Measurements from ENCODE around the gene FAM3C. TPM values are rescaled to one million over a fixed set of nuclear protein-coding genes. Genes with fewer than 3 reads are reported as not detected.
"Not testable (repeated sequence)": the region's sequence is repeated elsewhere in the genome, so short reads cannot be mapped to it uniquely, and the experiment has no call there.

FAM3C gene, protein sequence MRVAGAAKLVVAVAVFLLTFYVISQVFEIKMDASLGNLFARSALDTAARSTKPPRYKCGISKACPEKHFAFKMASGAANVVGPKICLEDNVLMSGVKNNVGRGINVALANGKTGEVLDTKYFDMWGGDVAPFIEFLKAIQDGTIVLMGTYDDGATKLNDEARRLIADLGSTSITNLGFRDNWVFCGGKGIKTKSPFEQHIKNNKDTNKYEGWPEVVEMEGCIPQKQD
- polyA plus RNA-seq = 10 to 100 TPM; 21.3 to 27.8 TPM

DNA sequence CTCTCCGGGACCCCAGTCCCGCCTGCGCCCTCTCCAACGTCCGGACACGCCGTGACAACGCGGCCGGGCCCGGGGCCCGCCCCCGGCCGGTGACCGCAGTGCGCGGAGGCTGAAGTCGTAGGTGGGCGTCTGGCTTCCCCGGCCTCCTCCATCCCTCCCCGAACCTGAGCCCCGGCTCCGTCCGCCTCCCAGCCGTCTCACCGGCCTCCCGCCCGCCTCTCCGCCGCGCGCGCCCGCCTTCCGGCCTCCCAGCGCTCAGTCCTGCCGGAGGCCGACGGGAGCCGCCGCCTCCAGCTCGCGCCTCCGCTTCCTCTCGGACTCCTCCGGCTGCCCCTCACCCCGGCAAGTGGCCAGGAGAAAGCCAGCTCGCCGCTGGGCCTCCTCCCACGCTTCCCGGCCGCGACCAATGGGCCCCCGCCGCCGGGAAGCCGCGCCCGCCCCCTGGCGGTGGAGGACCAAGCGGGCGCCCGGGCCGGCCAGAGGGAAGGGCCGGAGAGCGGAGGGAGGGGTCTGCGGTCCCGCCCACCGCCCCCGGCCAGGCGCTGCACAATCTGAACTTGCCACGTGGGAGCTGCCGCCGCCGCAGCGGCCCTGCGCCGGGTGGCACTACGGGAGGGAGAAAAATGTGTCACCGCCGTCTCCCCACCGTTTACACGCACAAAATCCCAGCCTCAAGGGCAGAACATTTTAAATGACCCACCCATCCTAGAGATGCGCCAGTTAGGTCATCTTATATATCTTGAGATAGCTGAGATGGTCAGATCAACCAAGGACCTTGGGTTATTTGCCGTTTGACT lies at the start of gene FAM3C:
FAM3C (minus strand) TSS at position 348 of the 797 bp plus-strand sequence. CDS start 13,339 bp downstream, outside the sequence.
- no peaks in the 10 kb centered on the region for H3K27me3 ChIP-seq (ENCODE audit: control insufficient read depth in 1 of 2, insufficient read depth in 2 of 2, low read length in 2 of 2)
- H3K4me1 ChIP-seq (ENCODE audit: control insufficient read depth in 2 of 2, insufficient read depth in 2 of 2, low read length in 1 of 2) = no peaks in the 10 kb centered on the region
- no peaks in the 10 kb centered on the region for H3K9me3 ChIP-seq (ENCODE audit: control insufficient read depth in 2 of 2, insufficient read depth in 1 of 2, low read depth in 1 of 2, low read length in 1 of 2)
- no peaks in the 10 kb centered on the region for H3K36me3 ChIP-seq (ENCODE audit: control insufficient read depth in 2 of 2, insufficient read depth in 2 of 2, low read length in 1 of 2)
- WGBS, 2 donors = 0 to 1% methylated on average over 81 to 85 of the region's 85 CpGs
- peak within 1 kb of the TSS; percentile 90 to 92 for H3K4me3 ChIP-seq (ENCODE audit: low read depth in 1 of 2, low read length in 2 of 2)
- peak within 1 kb of the TSS; percentile 76 to 81 for H3K27ac ChIP-seq (ENCODE audit: low read depth in 2 of 2, low read length in 1 of 2)

GRCh38 chr7:121442845-121443244 lies 46.7 kb upstream of the FAM3C start:
- no peak overlapping the region for H3K4me3 ChIP-seq (ENCODE audit: low read depth in 1 of 2, low read length in 2 of 2)
- H3K4me1 ChIP-seq (ENCODE audit: control insufficient read depth in 2 of 2, insufficient read depth in 2 of 2, low read length in 1 of 2) = peaks cover 0 to 4% of the 10 kb centered on the region in 2 donors
- H3K9me3 ChIP-seq (ENCODE audit: control insufficient read depth in 2 of 2, insufficient read depth in 1 of 2, low read depth in 1 of 2, low read length in 1 of 2) = no peaks in the 10 kb centered on the region
- WGBS, 2 donors = 63 to 77% methylated on average over 2 of the region's 2 CpGs
- peak overlapping the region in 1 of 2 donors; percentile 15 for H3K27ac ChIP-seq (ENCODE audit: low read depth in 2 of 2, low read length in 1 of 2)
- no peaks in the 10 kb centered on the region for H3K27me3 ChIP-seq (ENCODE audit: control insufficient read depth in 1 of 2, insufficient read depth in 2 of 2, low read length in 2 of 2)
- H3K36me3 ChIP-seq (ENCODE audit: control insufficient read depth in 2 of 2, insufficient read depth in 2 of 2, low read length in 1 of 2) = no peaks in the 10 kb centered on the region

DNA sequence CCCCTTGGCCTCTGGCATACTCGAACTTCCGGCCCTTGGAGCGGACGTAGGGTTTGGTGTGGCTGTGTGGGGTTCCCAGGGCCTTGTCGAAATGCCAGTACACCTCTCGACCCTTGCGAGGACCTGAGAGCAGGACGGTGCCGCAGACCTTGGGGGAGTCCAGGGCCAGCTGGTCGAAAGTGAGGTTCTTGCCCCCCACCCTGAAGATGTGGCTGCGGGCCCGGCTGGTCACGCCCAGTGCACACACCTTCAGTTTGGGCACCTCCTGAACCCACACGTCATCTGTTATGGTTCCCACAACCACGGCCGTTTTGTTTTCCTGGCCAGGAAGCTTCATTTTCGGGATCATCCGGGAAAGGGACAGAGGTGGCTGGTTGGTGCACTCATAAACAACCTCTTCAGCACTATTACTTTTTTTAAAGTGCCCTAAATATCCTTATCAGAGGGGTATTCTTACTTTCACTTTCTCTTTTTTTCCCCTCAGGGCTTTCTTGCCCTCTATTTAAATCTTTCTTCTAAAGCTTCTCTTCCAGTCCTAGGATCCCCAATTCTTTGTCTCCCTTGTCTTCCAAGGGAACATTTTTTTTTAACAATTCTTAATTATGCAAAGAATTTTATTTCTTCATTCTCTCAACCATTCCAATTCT lies 44.9 kb upstream of the FAM3C start:
- no peaks in the 10 kb centered on the region for H3K27me3 ChIP-seq (ENCODE audit: control insufficient read depth in 1 of 2, insufficient read depth in 2 of 2, low read length in 2 of 2)
- H3K4me1 ChIP-seq (ENCODE audit: control insufficient read depth in 2 of 2, insufficient read depth in 2 of 2, low read length in 1 of 2) = peaks cover 0 to 4% of the 10 kb centered on the region in 2 donors
- H3K36me3 ChIP-seq (ENCODE audit: control insufficient read depth in 2 of 2, insufficient read depth in 2 of 2, low read length in 1 of 2) = no peaks in the 10 kb centered on the region
- H3K4me3 ChIP-seq (ENCODE audit: low read depth in 1 of 2, low read length in 2 of 2) = no peak overlapping the region
- no peaks in the 10 kb centered on the region for H3K9me3 ChIP-seq (ENCODE audit: control insufficient read depth in 2 of 2, insufficient read depth in 1 of 2, low read depth in 1 of 2, low read length in 1 of 2)
- 80 to 86% methylated on average over 18 of the region's 18 CpGs for WGBS, 2 donors
- H3K27ac ChIP-seq (ENCODE audit: low read depth in 2 of 2, low read length in 1 of 2) = peak overlapping the region in 1 of 2 donors; percentile 30

DNA sequence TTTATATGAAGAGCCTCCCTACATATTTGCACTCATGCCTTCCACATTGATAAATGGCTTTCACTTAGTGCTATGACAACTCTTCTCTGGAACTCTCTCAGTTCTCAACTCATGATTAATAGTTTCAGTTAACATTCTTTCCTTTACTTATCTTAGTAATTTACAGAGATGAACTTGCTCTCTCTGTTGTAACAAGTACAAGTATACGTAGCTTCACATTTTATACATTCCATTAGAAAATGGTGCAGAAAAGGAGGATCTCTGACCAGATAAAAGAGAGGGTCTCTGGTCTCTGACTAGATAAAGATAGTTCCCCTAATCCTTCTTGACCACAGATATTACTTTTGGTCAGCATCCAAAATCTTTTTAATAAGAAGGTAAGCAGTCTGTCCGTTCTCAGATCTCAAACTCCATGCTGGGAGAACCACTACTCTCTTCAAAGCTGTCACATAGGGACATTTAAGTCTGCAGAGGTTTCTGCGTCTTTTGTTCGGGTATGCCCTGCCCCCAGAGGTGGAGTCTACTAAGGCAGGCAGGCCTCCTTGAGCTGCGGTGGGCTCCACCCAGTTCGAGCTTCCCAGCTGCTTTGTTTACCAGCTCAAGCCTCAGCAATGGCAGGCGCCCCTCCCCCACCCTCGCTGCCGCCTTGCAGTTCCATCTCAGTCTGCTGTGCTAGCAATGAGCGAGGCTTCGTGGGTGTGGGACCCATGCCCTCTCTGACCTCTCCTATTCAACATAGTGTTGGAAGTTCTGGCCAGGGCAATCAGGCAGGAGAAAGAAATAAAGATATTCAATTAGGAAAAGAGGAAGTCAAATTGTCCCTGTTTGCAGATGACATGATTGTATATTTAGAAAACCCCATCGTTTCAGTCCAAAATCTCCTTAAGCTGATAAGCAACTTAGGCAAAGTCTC lies 42.2 kb upstream of the FAM3C start:
- H3K4me1 ChIP-seq (ENCODE audit: control insufficient read depth in 2 of 2, insufficient read depth in 2 of 2, low read length in 1 of 2); H3K36me3 ChIP-seq (ENCODE audit: control insufficient read depth in 2 of 2, insufficient read depth in 2 of 2, low read length in 1 of 2); H3K27me3 ChIP-seq (ENCODE audit: control insufficient read depth in 1 of 2, insufficient read depth in 2 of 2, low read length in 2 of 2); H3K4me3 ChIP-seq (ENCODE audit: low read depth in 1 of 2, low read length in 2 of 2); H3K9me3 ChIP-seq (ENCODE audit: control insufficient read depth in 2 of 2, insufficient read depth in 1 of 2, low read depth in 1 of 2, low read length in 1 of 2): not testable (repeated sequence)
- WGBS, 2 donors = 1 to 5% methylated on average over 12 of the region's 12 CpGs
- H3K27ac ChIP-seq (ENCODE audit: low read depth in 2 of 2, low read length in 1 of 2) = peak overlapping the region; percentile 41 to 60

DNA sequence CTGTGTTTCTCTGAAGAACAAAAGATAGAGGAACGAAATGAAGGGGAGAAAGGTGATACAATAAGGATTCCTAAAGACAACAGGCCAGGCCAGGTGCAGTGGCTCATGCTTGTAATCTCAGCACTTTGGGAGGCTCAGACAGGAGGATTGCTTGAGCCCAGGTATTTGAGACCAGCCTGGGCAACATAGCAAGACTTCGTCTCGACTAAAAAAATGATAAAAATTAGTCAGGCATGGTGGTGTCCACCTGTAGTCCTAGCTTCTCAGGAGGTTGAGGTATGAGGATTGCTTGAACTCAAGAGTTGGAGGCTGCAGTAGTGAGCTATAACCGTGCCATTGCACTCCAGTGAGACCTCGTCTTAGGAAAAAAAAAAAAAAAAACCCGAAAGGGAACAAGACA lies 41.4 kb upstream of the FAM3C start:
- H3K27ac ChIP-seq (ENCODE audit: low read depth in 2 of 2, low read length in 1 of 2) = no peak overlapping the region
- H3K27me3 ChIP-seq (ENCODE audit: control insufficient read depth in 1 of 2, insufficient read depth in 2 of 2, low read length in 2 of 2) = no peaks in the 10 kb centered on the region
- peaks cover 0 to 4% of the 10 kb centered on the region in 2 donors for H3K4me1 ChIP-seq (ENCODE audit: control insufficient read depth in 2 of 2, insufficient read depth in 2 of 2, low read length in 1 of 2)
- no peak overlapping the region for H3K4me3 ChIP-seq (ENCODE audit: low read depth in 1 of 2, low read length in 2 of 2)
- WGBS, 2 donors = 80 to 81% methylated on average over 6 of the region's 6 CpGs
- H3K9me3 ChIP-seq (ENCODE audit: control insufficient read depth in 2 of 2, insufficient read depth in 1 of 2, low read depth in 1 of 2, low read length in 1 of 2) = no peaks in the 10 kb centered on the region
- H3K36me3 ChIP-seq (ENCODE audit: control insufficient read depth in 2 of 2, insufficient read depth in 2 of 2, low read length in 1 of 2) = no peaks in the 10 kb centered on the region

DNA sequence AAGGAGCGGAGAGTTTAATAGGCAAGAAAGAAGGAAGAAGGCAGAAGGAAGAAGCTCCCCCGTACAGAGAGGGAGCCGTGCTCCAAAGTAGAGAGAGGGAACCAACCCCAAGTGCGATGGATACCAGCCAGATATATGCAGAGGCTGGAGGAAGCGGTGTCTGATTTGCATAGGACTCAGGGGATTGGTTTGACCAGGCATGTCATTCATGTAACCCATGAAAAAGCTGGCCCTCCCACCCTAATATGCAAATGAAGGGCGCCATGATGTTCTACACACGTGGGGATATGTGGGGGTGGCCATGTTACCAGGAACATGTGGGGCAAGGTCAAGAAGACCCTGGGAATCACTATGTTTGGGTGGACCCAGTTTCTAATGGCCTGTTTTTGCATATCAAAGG lies 40.6 kb upstream of the FAM3C start:
- WGBS, 2 donors = 94 to 96% methylated on average over 7 of the region's 7 CpGs
- Histone ChIP-seq H3K27me3 (ENCODE audit: control insufficient read depth in 1 of 2, insufficient read depth in 2 of 2, low read length in 2 of 2) (no peaks in the 10 kb centered on the region), H3K36me3 (ENCODE audit: control insufficient read depth in 2 of 2, insufficient read depth in 2 of 2, low read length in 1 of 2) (no peaks in the 10 kb centered on the region), H3K27ac (ENCODE audit: low read depth in 2 of 2, low read length in 1 of 2) (no peak overlapping the region), H3K4me3 (ENCODE audit: low read depth in 1 of 2, low read length in 2 of 2) (no peak overlapping the region), H3K9me3 (ENCODE audit: control insufficient read depth in 2 of 2, insufficient read depth in 1 of 2, low read depth in 1 of 2, low read length in 1 of 2) (no peaks in the 10 kb centered on the region), H3K4me1 (ENCODE audit: control insufficient read depth in 2 of 2, insufficient read depth in 2 of 2, low read length in 1 of 2) (peaks cover 0 to 4% of the 10 kb centered on the region in 2 donors)

- no peak overlapping the region for H3K27ac ChIP-seq (ENCODE audit: low read depth in 2 of 2, low read length in 1 of 2)
- H3K36me3 ChIP-seq (ENCODE audit: control insufficient read depth in 2 of 2, insufficient read depth in 2 of 2, low read length in 1 of 2) = no peaks in the 10 kb centered on the region
- H3K9me3 ChIP-seq (ENCODE audit: control insufficient read depth in 2 of 2, insufficient read depth in 1 of 2, low read depth in 1 of 2, low read length in 1 of 2) = no peaks in the 10 kb centered on the region
- no peaks in the 10 kb centered on the region for H3K27me3 ChIP-seq (ENCODE audit: control insufficient read depth in 1 of 2, insufficient read depth in 2 of 2, low read length in 2 of 2)
- 61 to 66% methylated on average over 1 of the region's 1 CpG for WGBS, 2 donors
- no peak overlapping the region for H3K4me3 ChIP-seq (ENCODE audit: low read depth in 1 of 2, low read length in 2 of 2)
- peaks cover 0 to 4% of the 10 kb centered on the region in 2 donors for H3K4me1 ChIP-seq (ENCODE audit: control insufficient read depth in 2 of 2, insufficient read depth in 2 of 2, low read length in 1 of 2)
Observed at GRCh38 chr7:121436136-121436535, 40.0 kb upstream of the FAM3C start.

DNA sequence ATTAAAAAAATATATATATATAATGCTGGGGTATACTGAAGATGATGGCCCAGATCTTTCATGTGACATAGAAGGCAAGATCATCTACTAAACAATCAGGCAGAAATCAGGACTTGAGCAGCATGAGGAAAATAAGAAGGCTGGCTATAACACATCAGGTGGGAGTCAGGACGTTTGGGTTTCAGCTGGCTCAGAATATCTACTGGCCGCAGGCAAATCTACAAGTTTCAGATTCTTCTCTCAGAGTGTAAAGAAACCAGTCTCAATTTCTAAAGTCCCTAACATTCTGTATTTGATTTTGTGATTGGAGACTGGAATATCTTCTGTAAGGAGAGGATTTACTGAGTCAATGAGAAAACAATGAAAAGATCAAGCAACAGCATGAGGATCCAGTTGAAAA lies 37.7 kb upstream of the FAM3C start:
- Histone ChIP-seq H3K27ac (ENCODE audit: low read depth in 2 of 2, low read length in 1 of 2) (no peak overlapping the region), H3K27me3 (ENCODE audit: control insufficient read depth in 1 of 2, insufficient read depth in 2 of 2, low read length in 2 of 2) (no peaks in the 10 kb centered on the region), H3K4me3 (ENCODE audit: low read depth in 1 of 2, low read length in 2 of 2) (no peak overlapping the region), H3K4me1 (ENCODE audit: control insufficient read depth in 2 of 2, insufficient read depth in 2 of 2, low read length in 1 of 2) (no peaks in the 10 kb centered on the region), H3K36me3 (ENCODE audit: control insufficient read depth in 2 of 2, insufficient read depth in 2 of 2, low read length in 1 of 2) (no peaks in the 10 kb centered on the region), H3K9me3 (ENCODE audit: control insufficient read depth in 2 of 2, insufficient read depth in 1 of 2, low read depth in 1 of 2, low read length in 1 of 2) (no peaks in the 10 kb centered on the region)
- WGBS, 2 donors = 88 to 90% methylated on average over 2 of the region's 2 CpGs

DNA sequence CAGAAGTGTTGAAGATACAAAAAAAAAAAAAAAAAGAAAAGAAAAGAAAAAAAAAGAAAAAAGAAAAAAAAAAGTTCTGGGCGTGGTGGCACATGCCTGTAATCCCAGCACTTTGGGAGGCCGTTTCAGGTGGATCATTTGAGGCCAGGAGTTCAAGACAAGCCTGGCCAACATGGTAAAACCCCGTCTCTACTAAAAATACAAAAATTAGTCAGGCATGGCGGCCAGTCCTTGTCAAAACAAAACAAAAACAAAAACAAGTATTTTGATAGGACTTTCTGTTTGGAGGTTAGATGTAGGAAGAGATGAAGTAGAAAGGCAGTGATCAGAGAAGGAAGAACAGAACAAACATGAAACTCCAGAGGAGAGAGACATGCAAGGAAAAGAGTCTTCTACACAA lies 36.4 kb upstream of the FAM3C start:
- WGBS, 2 donors = 79 to 81% methylated on average over 4 of the region's 4 CpGs
- H3K36me3 ChIP-seq (ENCODE audit: control insufficient read depth in 2 of 2, insufficient read depth in 2 of 2, low read length in 1 of 2) = not testable (repeated sequence)

More for the DNA sequence above, 36.4 kb upstream of the FAM3C start:
- not testable (repeated sequence) for H3K9me3 ChIP-seq (ENCODE audit: control insufficient read depth in 2 of 2, insufficient read depth in 1 of 2, low read depth in 1 of 2, low read length in 1 of 2); H3K27ac ChIP-seq (ENCODE audit: low read depth in 2 of 2, low read length in 1 of 2); H3K27me3 ChIP-seq (ENCODE audit: control insufficient read depth in 1 of 2, insufficient read depth in 2 of 2, low read length in 2 of 2); H3K4me1 ChIP-seq (ENCODE audit: control insufficient read depth in 2 of 2, insufficient read depth in 2 of 2, low read length in 1 of 2); H3K4me3 ChIP-seq (ENCODE audit: low read depth in 1 of 2, low read length in 2 of 2)
